Measurements from ENCODE around the gene TRMT10C.
A peak's percentile ranks its signal among the peaks of the same experiment; 100 is the strongest.

- peak in 1 of 3 donors; percentile 87 for TF ChIP-seq POLR2A (IDR thresholded peaks at IDR 0.05)
- TF ChIP-seq CTCF (IDR thresholded peaks at IDR 0.05 in 8 of 11, conservative IDR thresholded peaks at IDR 0.05 in 3 of 11): no peak
Observed at GRCh38 chr3:101561630-101562328, at the start of gene TRMT10C.
